Measurements from ENCODE around the gene SMIM30. TPM values are rescaled to one million over a fixed set of nuclear protein-coding genes. Genes with fewer than 3 reads are reported as not detected.

The SMIM30 gene
- total and polyA plus RNA-seq, 2 donors (not counting 1 experiment from before 2014, with no cell fraction given), result 66.1 to 71.0 TPM

DNA sequence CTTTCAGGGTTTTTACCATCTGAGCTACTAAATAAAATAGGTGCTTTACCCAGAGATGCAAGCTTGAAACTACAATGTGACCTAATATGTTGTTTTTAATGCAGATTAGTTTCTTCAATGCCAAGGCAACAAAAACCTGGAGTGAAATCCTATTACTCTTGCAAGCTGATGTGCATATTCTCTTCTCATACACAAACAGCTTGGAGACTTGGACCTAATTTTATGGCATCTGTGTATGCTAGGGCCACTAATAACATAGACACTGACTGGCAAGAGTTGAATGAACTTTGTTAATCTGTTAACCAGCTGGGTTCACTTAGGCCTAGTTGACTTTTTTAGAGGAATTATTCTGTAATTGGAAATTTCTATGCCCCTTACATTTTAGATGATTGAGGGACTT lies 23.4 kb upstream of the SMIM30 start:
- Histone ChIP-seq H4K20me1 (ENCODE audit: control insufficient read depth, extremely low read depth, insufficient read depth, low read length) (no peaks in the 10 kb centered on the region), H3K79me2 (ENCODE audit: control insufficient read depth, insufficient read depth, low read length) (no peaks in the 10 kb centered on the region), H3K9ac (ENCODE audit: insufficient read depth, low read length) (no peak overlapping the region), H3K27ac (ENCODE audit: insufficient read depth, low read length) (no peak overlapping the region), H2AFZ (ENCODE audit: low read length) (no peak overlapping the region), H3K4me3 (replicated peaks in 1 of 4; ENCODE audit: control extremely low read depth in 1 of 4, insufficient read depth in 1 of 4, low read depth in 3 of 4, low read length in 4 of 4) (no peak overlapping the region), H3K4me2 (ENCODE audit: extremely low read depth, insufficient read depth, low read length) (no peak overlapping the region), H3K9me3 (ENCODE audit: control insufficient read depth, insufficient read depth, low read depth, low read length) (no peaks in the 10 kb centered on the region), H3K27me3 (ENCODE audit: control insufficient read depth, insufficient read depth, low read length) (peaks cover 2% of the 10 kb centered on the region), H3K4me1 (ENCODE audit: control insufficient read depth, extremely low read depth, insufficient read depth, low read length) (no peaks in the 10 kb centered on the region), H3K36me3 (ENCODE audit: control insufficient read depth, insufficient read depth, low read length) (no peaks in the 10 kb centered on the region)
- no peak for DNase-seq (ENCODE audit: low read depth in 2 of 2)
- TF ChIP-seq, protein P1, sequence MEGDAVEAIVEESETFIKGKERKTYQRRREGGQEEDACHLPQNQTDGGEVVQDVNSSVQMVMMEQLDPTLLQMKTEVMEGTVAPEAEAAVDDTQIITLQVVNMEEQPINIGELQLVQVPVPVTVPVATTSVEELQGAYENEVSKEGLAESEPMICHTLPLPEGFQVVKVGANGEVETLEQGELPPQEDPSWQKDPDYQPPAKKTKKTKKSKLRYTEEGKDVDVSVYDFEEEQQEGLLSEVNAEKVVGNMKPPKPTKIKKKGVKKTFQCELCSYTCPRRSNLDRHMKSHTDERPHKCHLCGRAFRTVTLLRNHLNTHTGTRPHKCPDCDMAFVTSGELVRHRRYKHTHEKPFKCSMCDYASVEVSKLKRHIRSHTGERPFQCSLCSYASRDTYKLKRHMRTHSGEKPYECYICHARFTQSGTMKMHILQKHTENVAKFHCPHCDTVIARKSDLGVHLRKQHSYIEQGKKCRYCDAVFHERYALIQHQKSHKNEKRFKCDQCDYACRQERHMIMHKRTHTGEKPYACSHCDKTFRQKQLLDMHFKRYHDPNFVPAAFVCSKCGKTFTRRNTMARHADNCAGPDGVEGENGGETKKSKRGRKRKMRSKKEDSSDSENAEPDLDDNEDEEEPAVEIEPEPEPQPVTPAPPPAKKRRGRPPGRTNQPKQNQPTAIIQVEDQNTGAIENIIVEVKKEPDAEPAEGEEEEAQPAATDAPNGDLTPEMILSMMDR (conservative IDR thresholded peaks at IDR 0.05 in 1 of 2, IDR thresholded peaks at IDR 0.05 in 1 of 2; ENCODE audit: low read depth in 1 of 2, low read length in 2 of 2), result no peak
- no peak for TF ChIP-seq EZH2 (IDR thresholded peaks at IDR 0.05; ENCODE audit: low read length, missing control alignments)

DNA sequence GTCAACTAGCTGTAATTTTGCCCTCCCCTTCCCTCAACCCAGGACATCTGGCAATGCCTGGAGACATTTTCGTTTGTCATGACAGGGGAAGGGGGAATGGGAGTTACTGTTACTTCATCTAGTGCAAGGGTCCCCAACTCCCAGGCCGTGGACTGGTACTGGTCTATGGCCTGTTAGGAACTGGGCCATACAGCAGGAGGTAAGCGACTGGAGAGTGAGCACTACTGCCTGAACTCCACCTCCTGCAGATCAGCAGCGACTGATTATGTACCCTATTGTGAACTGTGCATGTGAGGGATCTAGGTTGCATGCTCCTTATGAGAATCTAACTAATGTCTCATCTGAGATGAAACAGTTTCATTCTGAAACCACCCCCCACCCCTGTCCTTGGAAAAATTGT lies 22.6 kb upstream of the SMIM30 start:
- Histone ChIP-seq H3K79me2 (ENCODE audit: control insufficient read depth, insufficient read depth, low read length) (no peaks in the 10 kb centered on the region), H3K27ac (ENCODE audit: insufficient read depth, low read length) (no peak overlapping the region), H3K4me1 (ENCODE audit: control insufficient read depth, extremely low read depth, insufficient read depth, low read length) (no peaks in the 10 kb centered on the region), H4K20me1 (ENCODE audit: control insufficient read depth, extremely low read depth, insufficient read depth, low read length) (no peaks in the 10 kb centered on the region), H2AFZ (ENCODE audit: low read length) (no peak overlapping the region), H3K36me3 (ENCODE audit: control insufficient read depth, insufficient read depth, low read length) (no peaks in the 10 kb centered on the region), H3K4me2 (ENCODE audit: extremely low read depth, insufficient read depth, low read length) (no peak overlapping the region), H3K27me3 (ENCODE audit: control insufficient read depth, insufficient read depth, low read length) (peaks cover 2% of the 10 kb centered on the region), H3K4me3 (replicated peaks in 1 of 4; ENCODE audit: control extremely low read depth in 1 of 4, insufficient read depth in 1 of 4, low read depth in 3 of 4, low read length in 4 of 4) (no peak overlapping the region), H3K9me3 (ENCODE audit: control insufficient read depth, insufficient read depth, low read depth, low read length) (no peaks in the 10 kb centered on the region), H3K9ac (ENCODE audit: insufficient read depth, low read length) (no peak overlapping the region)
- no peak for TF ChIP-seq EZH2 (IDR thresholded peaks at IDR 0.05; ENCODE audit: low read length, missing control alignments)
- TF ChIP-seq, protein P1 (conservative IDR thresholded peaks at IDR 0.05 in 1 of 2, IDR thresholded peaks at IDR 0.05 in 1 of 2; ENCODE audit: low read depth in 1 of 2, low read length in 2 of 2), result no peak
- no peak for DNase-seq (ENCODE audit: low read depth in 2 of 2)

DNA sequence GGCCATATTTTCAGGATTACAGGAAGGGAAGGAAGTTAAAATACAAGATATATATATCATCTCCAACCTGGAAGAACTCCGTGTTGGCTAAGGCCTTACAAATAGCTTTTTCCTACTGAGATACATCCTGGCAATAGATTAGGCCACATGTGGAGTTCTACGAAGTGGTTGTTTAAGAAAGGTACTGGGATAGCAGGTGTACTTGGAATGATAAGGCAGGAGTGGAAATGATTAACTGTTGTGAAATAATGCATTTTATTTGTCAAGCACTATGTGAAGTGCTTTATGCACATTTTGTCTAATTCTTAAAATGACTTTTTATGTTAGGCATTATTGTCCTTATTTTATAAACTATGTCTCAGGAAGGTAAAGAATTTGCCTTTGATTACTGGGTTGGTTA lies 18.9 kb upstream of the SMIM30 start:
- Histone ChIP-seq H2AFZ (ENCODE audit: low read length) (no peak overlapping the region), H3K4me3 (replicated peaks in 1 of 4; ENCODE audit: control extremely low read depth in 1 of 4, insufficient read depth in 1 of 4, low read depth in 3 of 4, low read length in 4 of 4) (no peak overlapping the region)
- TF ChIP-seq, protein P1 (conservative IDR thresholded peaks at IDR 0.05 in 1 of 2, IDR thresholded peaks at IDR 0.05 in 1 of 2; ENCODE audit: low read depth in 1 of 2, low read length in 2 of 2), result no peak
- no peak for TF ChIP-seq EZH2 (IDR thresholded peaks at IDR 0.05; ENCODE audit: low read length, missing control alignments)

More for the DNA sequence above, 18.9 kb upstream of the SMIM30 start:
- no peak for DNase-seq (ENCODE audit: low read depth in 2 of 2)
- no peaks in the 10 kb centered on the region for H3K36me3 ChIP-seq (ENCODE audit: control insufficient read depth, insufficient read depth, low read length)
- no peak overlapping the region for H3K9ac ChIP-seq (ENCODE audit: insufficient read depth, low read length)
- H3K79me2 ChIP-seq (ENCODE audit: control insufficient read depth, insufficient read depth, low read length), result no peaks in the 10 kb centered on the region
- no peak overlapping the region for H3K4me2 ChIP-seq (ENCODE audit: extremely low read depth, insufficient read depth, low read length)
- no peaks in the 10 kb centered on the region for H4K20me1 ChIP-seq (ENCODE audit: control insufficient read depth, extremely low read depth, insufficient read depth, low read length)
- H3K27ac ChIP-seq (ENCODE audit: insufficient read depth, low read length), result no peak overlapping the region
- H3K4me1 ChIP-seq (ENCODE audit: control insufficient read depth, extremely low read depth, insufficient read depth, low read length), result no peaks in the 10 kb centered on the region
- no peaks in the 10 kb centered on the region for H3K27me3 ChIP-seq (ENCODE audit: control insufficient read depth, insufficient read depth, low read length)
- no peaks in the 10 kb centered on the region for H3K9me3 ChIP-seq (ENCODE audit: control insufficient read depth, insufficient read depth, low read depth, low read length)
